ENCODE results near the gene CDH23. TPM values are rescaled to one million over a fixed set of nuclear protein-coding genes. Genes with fewer than 3 reads are reported as not detected.

CDH23 gene
- total and polyA plus RNA-seq, 2 of the 8 experiments (the other 6 are each of a cell fraction or from before 2014, with no cell fraction given) = 1.9 to 4.9 TPM

DNA sequence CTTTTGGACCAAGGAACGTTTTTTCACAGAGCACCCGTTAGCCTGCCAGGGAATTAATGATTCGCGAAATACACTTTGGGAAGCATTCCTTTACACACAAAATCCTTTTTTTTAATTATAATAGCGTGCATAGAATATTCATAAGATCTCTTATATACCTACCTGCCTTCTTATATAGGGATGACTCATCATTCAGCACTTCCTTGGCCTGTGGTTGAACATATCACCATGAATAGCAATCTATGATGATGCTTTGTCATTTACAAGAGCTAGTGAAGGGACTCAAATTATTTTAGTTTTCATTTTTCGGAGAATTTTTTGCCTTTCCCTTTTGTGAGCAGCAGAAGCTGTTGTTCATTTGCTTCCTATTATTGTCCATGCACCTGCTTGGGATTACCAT lies 97.0 kb downstream of the CDH23 start:
- Histone ChIP-seq H3K18ac (ENCODE audit: extremely low read depth, low read length) (no peak overlapping the region), H3K23me2 (ENCODE audit: low read depth, low read length) (no peaks in the 10 kb centered on the region; the same call in 1 of the 2 replicates), H4K91ac (replicated peaks; ENCODE audit: insufficient read length, low read length) (no peak overlapping the region), H2BK120ac (replicated peaks; ENCODE audit: low read depth, low read length) (no peak overlapping the region), H3K27ac (ENCODE audit: low read depth, low read length) (no peak overlapping the region), H3K14ac (ENCODE audit: insufficient read length) (no peak overlapping the region), H3K4ac (replicated peaks; ENCODE audit: insufficient read length, low read depth, low read length) (no peak overlapping the region), H3K9me3 (ENCODE audit: insufficient read depth in 2 of 2, low read depth in 1 of 2, low read length in 1 of 2) (0 out of 4 replicates have a peak, but pooled peaks cover 0 to 3% of the 10 kb centered on the region in 2 experiments), H3K79me2 (ENCODE audit: control insufficient read depth in 1 of 2, insufficient read depth in 2 of 2, low read length in 2 of 2) (no peaks in the 10 kb centered on the region), H3K4me1 (replicated peaks in 1 of 4; ENCODE audit: control insufficient read depth in 3 of 4, insufficient read depth in 4 of 4, low read length in 3 of 4) (peaks cover 0 to 4% (median 1%) of the 10 kb centered on the region in 4 experiments; a peak in 1 of 7 replicates), H3K27me3 (replicated peaks in 1 of 4; ENCODE audit: control insufficient read depth in 3 of 4, extremely low read depth in 1 of 4, insufficient read depth in 3 of 4, low read length in 3 of 4) (peaks cover 0 to 29% (median 23%) of the 10 kb centered on the region in 4 experiments; a peak in 6 of 7 replicates), H2AK5ac (ENCODE audit: low read depth, low read length) (no peak overlapping the region), H2BK12ac (ENCODE audit: low read depth, low read length) (no peak overlapping the region), H3K4me3 (ENCODE audit: extremely low read depth in 1 of 4, insufficient read depth in 2 of 4, low read depth in 3 of 4, low read length in 4 of 4) (no peak overlapping the region), H3K56ac (replicated peaks; ENCODE audit: insufficient read length, low read depth, low read length) (no peak overlapping the region), H4K20me1 (replicated peaks in 1 of 2; ENCODE audit: control insufficient read depth in 1 of 2, insufficient read depth in 2 of 2, low read length in 2 of 2) (no peaks in the 10 kb centered on the region), H3K9ac (replicated peaks in 1 of 4; ENCODE audit: extremely low read depth in 1 of 4, low read depth in 3 of 4, low read length in 3 of 4) (no peak overlapping the region), H3K36me3 (ENCODE audit: control insufficient read depth in 2 of 4, insufficient read depth in 4 of 4, low read length in 3 of 4) (no peaks in the 10 kb centered on the region), H4K8ac (ENCODE audit: extremely low read depth, insufficient read depth, low read length) (no peak overlapping the region), H2BK20ac (ENCODE audit: low read length) (no peak overlapping the region), H3K4me2 (ENCODE audit: insufficient read depth in 1 of 2, low read depth in 2 of 2, low read length in 2 of 2) (no peak overlapping the region), H2AFZ (ENCODE audit: low read length) (no peak overlapping the region), H3K23ac (ENCODE audit: insufficient read length) (no peak overlapping the region), H3K79me1 (ENCODE audit: low read depth, low read length) (no peaks in the 10 kb centered on the region), H2BK15ac (ENCODE audit: low read length) (no peak overlapping the region), H2BK5ac (ENCODE audit: low read depth, low read length) (no peak overlapping the region), H4K5ac (ENCODE audit: insufficient read length, low read depth, low read length) (no peak overlapping the region)
- POLR2A ChIA-PET (ENCODE audit: partially characterized antibody) = no interaction called here
- FAIRE-seq (no peak), DNase-seq (ENCODE audit: low read depth in 1 of 2, low spot score in 2 of 2) (no peak)
- WGBS, 2 experiments (ENCODE audit: extremely low coverage in 1 of 2, insufficient coverage in 1 of 2, insufficient read length in 1 of 2, insufficient replicate concordance in 2 of 2, low coverage in 1 of 2, low lambda C conversion rate in 2 of 2, missing lambda C conversion rate in 1 of 2) = 77% methylated on average over 6 of the region's 6 CpGs; no CpG with 5 or more reads in 1 of the 2 experiments
- CTCF ChIA-PET (ENCODE audit: partially characterized antibody) = interaction anchor here (0.8 to 3.0 kb wide), 13 partner anchors 9 to 215 kb away, joined by 3 to 10 read pairs (median 4); no protein-coding TSS in a partner anchor
- TF ChIP-seq RXRA (IDR thresholded peaks at IDR 0.05; ENCODE audit: insufficient read depth, low read depth, low read length) = no peak
- TF ChIP-seq SRF (IDR thresholded peaks at IDR 0.05; ENCODE audit: low read depth, low read length) = no peak
- no peak for TF ChIP-seq EGR1 (IDR thresholded peaks at IDR 0.05; ENCODE audit: borderline replicate concordance, low read depth, low read length)
- TF ChIP-seq BRCA1 (IDR thresholded peaks at IDR 0.05; ENCODE audit: low read depth, low read length) = no peak
- no peak for TF ChIP-seq TBP (IDR thresholded peaks at IDR 0.05; ENCODE audit: low read depth, low read length)
- no peak for TF ChIP-seq SUZ12 (IDR thresholded peaks at IDR 0.05; ENCODE audit: low read length)
- TF ChIP-seq, protein P1, sequence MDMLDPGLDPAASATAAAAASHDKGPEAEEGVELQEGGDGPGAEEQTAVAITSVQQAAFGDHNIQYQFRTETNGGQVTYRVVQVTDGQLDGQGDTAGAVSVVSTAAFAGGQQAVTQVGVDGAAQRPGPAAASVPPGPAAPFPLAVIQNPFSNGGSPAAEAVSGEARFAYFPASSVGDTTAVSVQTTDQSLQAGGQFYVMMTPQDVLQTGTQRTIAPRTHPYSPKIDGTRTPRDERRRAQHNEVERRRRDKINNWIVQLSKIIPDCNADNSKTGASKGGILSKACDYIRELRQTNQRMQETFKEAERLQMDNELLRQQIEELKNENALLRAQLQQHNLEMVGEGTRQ (IDR thresholded peaks at IDR 0.05; ENCODE audit: low read length) = no peak
- TF ChIP-seq, protein P2, sequence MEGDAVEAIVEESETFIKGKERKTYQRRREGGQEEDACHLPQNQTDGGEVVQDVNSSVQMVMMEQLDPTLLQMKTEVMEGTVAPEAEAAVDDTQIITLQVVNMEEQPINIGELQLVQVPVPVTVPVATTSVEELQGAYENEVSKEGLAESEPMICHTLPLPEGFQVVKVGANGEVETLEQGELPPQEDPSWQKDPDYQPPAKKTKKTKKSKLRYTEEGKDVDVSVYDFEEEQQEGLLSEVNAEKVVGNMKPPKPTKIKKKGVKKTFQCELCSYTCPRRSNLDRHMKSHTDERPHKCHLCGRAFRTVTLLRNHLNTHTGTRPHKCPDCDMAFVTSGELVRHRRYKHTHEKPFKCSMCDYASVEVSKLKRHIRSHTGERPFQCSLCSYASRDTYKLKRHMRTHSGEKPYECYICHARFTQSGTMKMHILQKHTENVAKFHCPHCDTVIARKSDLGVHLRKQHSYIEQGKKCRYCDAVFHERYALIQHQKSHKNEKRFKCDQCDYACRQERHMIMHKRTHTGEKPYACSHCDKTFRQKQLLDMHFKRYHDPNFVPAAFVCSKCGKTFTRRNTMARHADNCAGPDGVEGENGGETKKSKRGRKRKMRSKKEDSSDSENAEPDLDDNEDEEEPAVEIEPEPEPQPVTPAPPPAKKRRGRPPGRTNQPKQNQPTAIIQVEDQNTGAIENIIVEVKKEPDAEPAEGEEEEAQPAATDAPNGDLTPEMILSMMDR (IDR thresholded peaks at IDR 0.05; ENCODE audit: control extremely low read depth in 1 of 3, insufficient read depth in 1 of 3, low read depth in 1 of 3, low read length in 3 of 3) = no peak
- TF ChIP-seq CTBP2 (IDR thresholded peaks at IDR 0.05; ENCODE audit: borderline replicate concordance, insufficient read depth, insufficient read length, low read length) = no peak
- no peak for TF ChIP-seq BACH1 (IDR thresholded peaks at IDR 0.05; ENCODE audit: low read length)
